Heart left ventricle (tissue), 16 donors: Measurements from ENCODE around the gene PLPPR1. TPM values are rescaled to one million over a fixed set of nuclear protein-coding genes. Genes with fewer than 3 reads are reported as not detected.

Source experiments
- ATAC-seq, 4 donors: fragments of 200-7000 bp; cut with Tn5 transposase; one replicate each; pipeline ENCODE4 v1.9.1; 2020 to 2022; ENCODE audit warnings: moderate library complexity in 4 of 4, mild to moderate bottlenecking in 3 of 4, moderate number of reproducible peaks in 1 of 4
- DNase-seq, 5 donors: peaks; one replicate each; pipeline ENCODE4 v3.0.0-alpha.2; 2020
- H3K27ac ChIP-seq, 12 donors: fragments of 200-600 bp; sonication (generic) in 4 of 12; one replicate each; pipeline versions ENCODE4 v1.5.0 to v1.8.0; 2016 to 2022; ENCODE audit warnings: mild to moderate bottlenecking in 2 of 12
- H3K27me3 ChIP-seq, 9 donors: fragments of 200-600 bp; sonication (generic) in 2 of 9; one replicate each; pipeline versions ENCODE4 v1.5.1 to v1.8.0; 2016 to 2022; ENCODE audit warnings: mild to moderate bottlenecking in 3 of 9
- H3K36me3 ChIP-seq, 9 donors: fragments of 200-600 bp; sonication (generic) in 2 of 9; one replicate each; pipeline versions ENCODE4 v1.5.0 to v1.8.0; 2018 to 2022; ENCODE audit warnings: mild to moderate bottlenecking in 2 of 9
- H3K4me1 ChIP-seq, 12 donors: fragments of 200-600 bp; sonication (generic) in 4 of 12; one replicate each; pipeline versions ENCODE4 v1.5.0 to v1.8.0; 2016 to 2022; ENCODE audit warnings: mild to moderate bottlenecking in 3 of 12
- H3K4me3 ChIP-seq, 12 donors: fragments of 200-600 bp; sonication (generic) in 4 of 12; one replicate each; pipeline versions ENCODE4 v1.5.0 to v1.8.0; 2017 to 2022; ENCODE audit warnings: mild to moderate bottlenecking in 9 of 12, moderate library complexity in 4 of 12
- H3K9me3 ChIP-seq, 12 donors: fragments of 200-600 bp; sonication (generic) in 4 of 12; one replicate each; pipeline versions ENCODE4 v1.5.0 to v1.8.0; 2016 to 2022; ENCODE audit warnings: mild to moderate bottlenecking in 1 of 12
- CTCF ChIP-seq, 12 donors: fragments of 200-600 bp; sonication (generic) in 4 of 12; IDR thresholded peaks; one replicate each; pipeline versions ENCODE4 v1.5.0 to v1.8.0; 2018 to 2022; ENCODE audit warnings: antibody characterized with exemption in 12 of 12, mild to moderate bottlenecking in 5 of 12
- POLR2A ChIP-seq, 2 donors: fragments of 450-650 bp; IDR thresholded peaks; one replicate each; pipeline ENCODE4 v1.6.1; 2017; ENCODE audit warnings: antibody characterized with exemption in 2 of 2, mild to moderate bottlenecking in 2 of 2, moderate library complexity in 2 of 2
- WGBS, 4 donors: extraction: QIAGEN DNeasy Blood & Tissue Kit in 2 of 4; methylation state at CpG; one replicate each; pipeline versions ENCODE4 v1.1.5 to v1.1.7; 2013 to 2018; 5-methylcytosine and 5-hydroxymethylcytosine counted together
- intact Hi-C, 10 donors: fragments of 100-400 bp; cut with DNase I; formaldehyde crosslinking; loops; one replicate each; pipeline versions ENCODE4 v1.11.1 to v1.14.2; 2022
- polyA plus RNA-seq, 2 donors: library from polyadenylated mRNA; stranded (reverse); fragments of 200-250 nt; gene quantifications; one replicate each; pipeline ENCODE4 v1.2.3, GENCODE V29; 2013
- total RNA-seq, 9 donors: library from RNA; depleted of rRNA in 2 of 9; stranded (reverse); fragments of >200 nt in 2 of 9; fragmentation: NEBNext Ultra II Directional in 3 of 9; extraction: Animal tissue kit (Norgen Biotek cat#: 25700) in 3 of 9; gene quantifications; one replicate each; pipeline versions ENCODE4 v1.1.0 to v1.2.4, GENCODE V29; 2016 to 2023
- donor health status: ischemic (EF 13 %, LVEDD 7.1; RV severe dilation, severe dysfunction).
- donor health status: healthy with polysubstance abuse.
- donor health status: DM: no; HTN: yes; CAD: no.
- donor health status: DM: no; HTN: no; CAD: no.
- donor health status: ischemic (EF 25% LVEDD 6.9; RV normal size, moderate dysfunction).
- donor health status: ischemic (EF 25% LVEDD 5.7; RV mildly dilated, moderate dysfunction).
- donor health status: healthy.
- donor health status: DM: yes; HTN: yes; CAD: no.
- donor health status: ischemic (EF 35%, LVEDD 5.7; RV mildly dilated, moderate dysfunction).
- donor health status: nonischemic (EF 11% LVEDD 7.7; RV severe dilation, severe dysfunction).
- donor health status: DM: yes; HTN: yes; CAD: no.
- donor health status: PGD.
- donor health status: ischemic (EF 29% LVEDD 5.4; RV normal size, mild dysfunction).
- donor health status: nonischemic (EF 23%, LVEDD 6.1; RV moderate dilation, normal function).

The PLPPR1 gene
- total and polyA plus RNA-seq, 11 donors: 0.33 TPM; not detected in 10

- intact Hi-C loops: no loop called here
These were observed 191.8 kb downstream of the PLPPR1 start for GRCh38 chr9:101220341-101220740.

GRCh38 chr9:101225271-101225670 lies 196.7 kb downstream of the PLPPR1 start:
- DNase-seq (no peak), ATAC-seq (no peak)
- intact Hi-C loops: no loop called here
- H3K4me1 ChIP-seq: no peaks in the 10 kb centered on the region
- no peak overlapping the region for H3K27ac ChIP-seq
- no peak for TF ChIP-seq POLR2A (IDR thresholded peaks at IDR 0.05)
- TF ChIP-seq CTCF (IDR thresholded peaks at IDR 0.05): no peak
- WGBS, 4 donors: 76 to 81% (median 76%) methylated on average over 4 of the region's 4 CpGs
- H3K4me3 ChIP-seq: no peak overlapping the region
- no peaks in the 10 kb centered on the region for H3K27me3 ChIP-seq
- peaks cover 0 to 4% (median 0%) of the 10 kb centered on the region in 12 donors for H3K9me3 ChIP-seq
- no peaks in the 10 kb centered on the region for H3K36me3 ChIP-seq

More at GRCh38 chr9:101220341-101220740, 191.8 kb downstream of the PLPPR1 start:
- no peaks in the 10 kb centered on the region for H3K36me3 ChIP-seq
- no peak overlapping the region for H3K4me3 ChIP-seq
- DNase-seq: no peak
- no peaks in the 10 kb centered on the region for H3K9me3 ChIP-seq
- no peaks in the 10 kb centered on the region for H3K27me3 ChIP-seq
- H3K27ac ChIP-seq: no peak overlapping the region
- ATAC-seq: no peak
- no peaks in the 10 kb centered on the region for H3K4me1 ChIP-seq
- TF ChIP-seq POLR2A (IDR thresholded peaks at IDR 0.05) (no peak), CTCF (IDR thresholded peaks at IDR 0.05) (no peak)

GRCh38 chr9:101226161-101226560 lies 197.6 kb downstream of the PLPPR1 start:
- Histone ChIP-seq H3K4me3 (no peak overlapping the region), H3K36me3 (no peaks in the 10 kb centered on the region), H3K9me3 (peaks cover 0 to 4% (median 0%) of the 10 kb centered on the region in 12 donors), H3K4me1 (no peaks in the 10 kb centered on the region), H3K27ac (no peak overlapping the region), H3K27me3 (no peaks in the 10 kb centered on the region)
- no peak for ATAC-seq
- no peak for DNase-seq
- no peak for TF ChIP-seq POLR2A (IDR thresholded peaks at IDR 0.05)
- no peak for TF ChIP-seq CTCF (IDR thresholded peaks at IDR 0.05)
- intact Hi-C loops: no loop called here

- ATAC-seq: no peak
- no peak for DNase-seq
- peaks cover 0 to 4% (median 0%) of the 10 kb centered on the region in 12 donors for H3K9me3 ChIP-seq
- no peak for TF ChIP-seq CTCF (IDR thresholded peaks at IDR 0.05)
- no peak for TF ChIP-seq POLR2A (IDR thresholded peaks at IDR 0.05)
- no peaks in the 10 kb centered on the region for H3K36me3 ChIP-seq
- no peak overlapping the region for H3K27ac ChIP-seq
- WGBS, 4 donors: 72 to 87% (median 81%) methylated on average over 3 of the region's 3 CpGs
- intact Hi-C loops: no loop called here
- H3K27me3 ChIP-seq: no peaks in the 10 kb centered on the region
- no peak overlapping the region for H3K4me3 ChIP-seq
- H3K4me1 ChIP-seq: no peaks in the 10 kb centered on the region
These were observed 198.3 kb downstream of the PLPPR1 start for GRCh38 chr9:101226803-101227202.
